HEK293 (cell line): ENCODE data around the gene ANO9.

Source experiments
- CTCF ChIA-PET: fragments of 350-600 bp; formaldehyde crosslinking; extraction: SDS; loops from one replicate; lab custom pipeline; 2021; ENCODE audit warnings: antibody characterized with exemption; lab: Yijun Ruan, JAX
- POLR2A ChIA-PET: fragments of 300-600 bp; formaldehyde crosslinking; extraction: SDS; loops from one replicate; lab custom pipeline; 2020; ENCODE audit warnings: antibody characterized with exemption, inconsistent platforms; lab: Yijun Ruan, JAX
- H3K27ac ChIP-seq: fragments of 200-500 bp; sonication (Bioruptor generic); 2 replicates; pipeline ENCODE4 v1.5.1; 2014; ENCODE audit warnings: low read depth, low read length, control low read depth, inconsistent platforms; ENCODE audit errors: extremely low read depth
- H3K36me3 ChIP-seq, 2 experiments: fragments of 200-500 bp in 1 of 2; sonication (Bioruptor generic) in 1 of 2; 1 replicate in 1 of 2; 2 replicates in 1 of 2; pipeline ENCODE4 v1.5.1; 2014 to 2017; ENCODE audit warnings: inconsistent platforms in 2 of 2, low read length in 2 of 2; ENCODE audit not compliant: control insufficient read depth in 2 of 2, insufficient read depth in 1 of 2
- H3K4me1 ChIP-seq: fragments of 200-500 bp; sonication (Bioruptor generic); 2 replicates; pipeline ENCODE4 v1.5.1; 2014; ENCODE audit warnings: mild to moderate bottlenecking, low read length, inconsistent platforms; ENCODE audit not compliant: control insufficient read depth, insufficient read depth
- H3K4me3 ChIP-seq: 2 replicates; pipeline ENCODE4 v1.5.1; 2011; ENCODE audit warnings: low read depth, mild to moderate bottlenecking, control low read depth, low read length, moderate library complexity
- H3K9me3 ChIP-seq: fragments of 200-500 bp; sonication (Bioruptor generic); 2 replicates; pipeline ENCODE4 v1.5.1; 2014; ENCODE audit warnings: low read depth, low read length, inconsistent platforms; ENCODE audit not compliant: control insufficient read depth, insufficient read depth
- GLI2 ChIP-seq: fragments of 450-650 bp; formaldehyde crosslinking; IDR thresholded peaks from 2 replicates; pipeline ENCODE4; 2017; ENCODE audit warnings: missing biosample characterization, missing genetic modification characterization, low read depth, borderline replicate concordance
- GLIS1 ChIP-seq: fragments of 450-650 bp; formaldehyde crosslinking; IDR thresholded peaks from 2 replicates; pipeline ENCODE4 v1.5.1; 2016; ENCODE audit warnings: missing biosample characterization, missing genetic modification characterization
- OSR2 ChIP-seq: fragments of 450-650 bp; formaldehyde crosslinking; IDR thresholded peaks from 2 replicates; pipeline ENCODE4 v1.5.1; 2016; ENCODE audit warnings: missing biosample characterization, missing genetic modification characterization
- REPIN1 ChIP-seq: fragments of 450-650 bp; formaldehyde crosslinking; IDR thresholded peaks from 2 replicates; pipeline ENCODE4 v1.5.1; 2017; ENCODE audit warnings: missing biosample characterization, missing genetic modification characterization, low read depth
- SCRT1 ChIP-seq: fragments of 450-650 bp; formaldehyde crosslinking; IDR thresholded peaks from 2 replicates; pipeline ENCODE4 v1.5.1; 2016; ENCODE audit warnings: missing biosample characterization, missing genetic modification characterization, borderline replicate concordance
- TCF7L2 ChIP-seq: IDR thresholded peaks from 2 replicates; pipeline ENCODE4 v1.6.1; 2011; ENCODE audit warnings: low read depth, mild to moderate bottlenecking, inconsistent platforms, low read length, moderate library complexity, borderline replicate concordance
- ZNF114 ChIP-seq: fragments of 450-650 bp; formaldehyde crosslinking; IDR thresholded peaks from 2 replicates; pipeline ENCODE4 v1.5.0; 2017; ENCODE audit warnings: missing biosample characterization, missing genetic modification characterization
- ZNF155 ChIP-seq: fragments of 450-650 bp; formaldehyde crosslinking; IDR thresholded peaks from 2 replicates; pipeline ENCODE4 v1.5.1; 2016; ENCODE audit warnings: missing biosample characterization, missing genetic modification characterization
- ZNF174 ChIP-seq: fragments of 450-650 bp; formaldehyde crosslinking; IDR thresholded peaks from 2 replicates; pipeline ENCODE4 v1.5.0; 2017; ENCODE audit warnings: missing biosample characterization, mild to moderate bottlenecking, missing genetic modification characterization
- ZNF248 ChIP-seq: fragments of 450-650 bp; formaldehyde crosslinking; IDR thresholded peaks from 2 replicates; pipeline ENCODE4 v1.5.1; 2017; ENCODE audit warnings: missing biosample characterization, missing genetic modification characterization
- ZNF354C ChIP-seq: fragments of 450-650 bp; formaldehyde crosslinking; IDR thresholded peaks from 2 replicates; pipeline ENCODE4 v1.5.1; 2016; ENCODE audit warnings: missing biosample characterization, missing genetic modification characterization, low read depth, borderline replicate concordance
- ZNF366 ChIP-seq: fragments of 450-650 bp; formaldehyde crosslinking; conservative IDR thresholded peaks from 2 replicates; pipeline ENCODE4 v1.5.1; 2016; ENCODE audit warnings: missing biosample characterization, missing genetic modification characterization
- ZNF473 ChIP-seq: fragments of 450-650 bp; formaldehyde crosslinking; IDR thresholded peaks from 2 replicates; pipeline ENCODE4 v1.5.1; 2017; ENCODE audit warnings: missing biosample characterization, missing genetic modification characterization
- ZNF560 ChIP-seq: fragments of 450-650 bp; formaldehyde crosslinking; IDR thresholded peaks from 2 replicates; pipeline ENCODE4 v1.5.1; 2017; ENCODE audit warnings: missing biosample characterization, missing genetic modification characterization, borderline replicate concordance
- ZNF596 ChIP-seq: fragments of 450-650 bp; IDR thresholded peaks from 2 replicates; pipeline ENCODE4 v1.5.0; 2018; ENCODE audit warnings: missing biosample characterization, mild to moderate bottlenecking, missing genetic modification characterization, moderate library complexity
- ZNF777 ChIP-seq: fragments of 450-650 bp; formaldehyde crosslinking; IDR thresholded peaks from 2 replicates; pipeline ENCODE4 v1.5.1; 2017; ENCODE audit warnings: missing biosample characterization, missing genetic modification characterization, borderline replicate concordance
- ZSCAN23 ChIP-seq: fragments of 450-650 bp; formaldehyde crosslinking; IDR thresholded peaks from 2 replicates; pipeline ENCODE4 v1.5.1; 2016; ENCODE audit warnings: missing biosample characterization, missing genetic modification characterization
- TF ChIP-seq, protein P1 (sequence below): fragments of 450-650 bp; IDR thresholded peaks from 2 replicates; pipeline ENCODE4 v1.5.1; 2018; ENCODE audit warnings: missing biosample characterization, missing genetic modification characterization
- TF ChIP-seq, protein P2 (sequence below): fragments of 450-650 bp; formaldehyde crosslinking; IDR thresholded peaks from 2 replicates; pipeline ENCODE4 v1.5.1; 2016; ENCODE audit warnings: missing biosample characterization, missing genetic modification characterization
- TF ChIP-seq, protein P3 (sequence below): fragments of 450-650 bp; formaldehyde crosslinking; IDR thresholded peaks from 2 replicates; pipeline ENCODE4 v1.5.1; 2017; ENCODE audit warnings: missing biosample characterization, missing genetic modification characterization
- TF ChIP-seq, protein P4 (sequence below): fragments of 450-650 bp; formaldehyde crosslinking; IDR thresholded peaks from 2 replicates; pipeline ENCODE4 v1.5.1; 2016; ENCODE audit warnings: missing biosample characterization, missing genetic modification characterization
- TF ChIP-seq, protein P5 (sequence below): fragments of 450-650 bp; formaldehyde crosslinking; IDR thresholded peaks from 2 replicates; pipeline ENCODE4 v1.5.1; 2016; ENCODE audit warnings: missing biosample characterization, missing genetic modification characterization
- TF ChIP-seq, protein P6 (sequence below): fragments of 450-650 bp; formaldehyde crosslinking; IDR thresholded peaks from 2 replicates; pipeline ENCODE4 v1.5.1; 2016; ENCODE audit warnings: missing biosample characterization, missing genetic modification characterization, low read depth

The ANO9 gene

DNA sequence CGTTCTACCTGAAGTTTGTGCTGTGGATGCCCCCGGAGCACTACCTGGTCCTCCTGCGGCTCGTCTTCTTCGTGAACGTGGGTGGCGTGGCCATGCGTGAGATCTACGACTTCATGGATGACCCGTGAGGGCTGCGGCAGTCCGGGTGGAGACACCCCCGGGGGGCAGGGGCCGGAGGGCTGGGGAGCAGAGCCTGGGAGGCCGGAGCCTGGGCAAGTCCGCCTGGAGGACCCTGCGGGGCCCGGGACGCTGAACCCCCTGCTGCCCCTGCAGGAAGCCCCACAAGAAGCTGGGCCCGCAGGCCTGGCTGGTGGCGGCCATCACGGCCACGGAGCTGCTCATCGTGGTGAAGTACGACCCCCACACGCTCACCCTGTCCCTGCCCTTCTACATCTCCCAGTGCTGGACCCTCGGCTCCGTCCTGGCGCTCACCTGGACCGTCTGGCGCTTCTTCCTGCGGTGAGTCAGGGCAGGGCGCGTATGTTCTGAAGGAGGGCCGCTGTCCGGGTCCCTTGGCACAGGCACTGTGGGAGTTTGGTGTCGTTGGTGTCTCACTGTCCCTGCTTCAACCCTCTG, 47.9 kb upstream of the ANO9 start:
- H3K9me3 ChIP-seq, result no peaks in the 10 kb centered on the region
- no peak overlapping the region for H3K4me3 ChIP-seq
- no peak overlapping the region for H3K27ac ChIP-seq
- TF ChIP-seq OSR2 (tag by site-specific recombination) (no peak), ZNF354C (tag by site-specific recombination) (no peak), ZNF366 (no peak), REPIN1 (tag by site-specific recombination) (no peak), SCRT1 (tag by site-specific recombination) (no peak), ZSCAN23 (no peak), ZNF596 (no peak), ZNF174 (tag by site-specific recombination) (no peak), ZNF777 (no peak)
- TF ChIP-seq, protein P1, sequence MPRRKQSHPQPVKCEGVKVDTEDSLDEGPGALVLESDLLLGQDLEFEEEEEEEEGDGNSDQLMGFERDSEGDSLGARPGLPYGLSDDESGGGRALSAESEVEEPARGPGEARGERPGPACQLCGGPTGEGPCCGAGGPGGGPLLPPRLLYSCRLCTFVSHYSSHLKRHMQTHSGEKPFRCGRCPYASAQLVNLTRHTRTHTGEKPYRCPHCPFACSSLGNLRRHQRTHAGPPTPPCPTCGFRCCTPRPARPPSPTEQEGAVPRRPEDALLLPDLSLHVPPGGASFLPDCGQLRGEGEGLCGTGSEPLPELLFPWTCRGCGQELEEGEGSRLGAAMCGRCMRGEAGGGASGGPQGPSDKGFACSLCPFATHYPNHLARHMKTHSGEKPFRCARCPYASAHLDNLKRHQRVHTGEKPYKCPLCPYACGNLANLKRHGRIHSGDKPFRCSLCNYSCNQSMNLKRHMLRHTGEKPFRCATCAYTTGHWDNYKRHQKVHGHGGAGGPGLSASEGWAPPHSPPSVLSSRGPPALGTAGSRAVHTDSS, result no peak
- TF ChIP-seq, protein P2, sequence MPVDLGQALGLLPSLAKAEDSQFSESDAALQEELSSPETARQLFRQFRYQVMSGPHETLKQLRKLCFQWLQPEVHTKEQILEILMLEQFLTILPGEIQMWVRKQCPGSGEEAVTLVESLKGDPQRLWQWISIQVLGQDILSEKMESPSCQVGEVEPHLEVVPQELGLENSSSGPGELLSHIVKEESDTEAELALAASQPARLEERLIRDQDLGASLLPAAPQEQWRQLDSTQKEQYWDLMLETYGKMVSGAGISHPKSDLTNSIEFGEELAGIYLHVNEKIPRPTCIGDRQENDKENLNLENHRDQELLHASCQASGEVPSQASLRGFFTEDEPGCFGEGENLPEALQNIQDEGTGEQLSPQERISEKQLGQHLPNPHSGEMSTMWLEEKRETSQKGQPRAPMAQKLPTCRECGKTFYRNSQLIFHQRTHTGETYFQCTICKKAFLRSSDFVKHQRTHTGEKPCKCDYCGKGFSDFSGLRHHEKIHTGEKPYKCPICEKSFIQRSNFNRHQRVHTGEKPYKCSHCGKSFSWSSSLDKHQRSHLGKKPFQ (tag by site-specific recombination), result no peak
- TF ChIP-seq, protein P3, sequence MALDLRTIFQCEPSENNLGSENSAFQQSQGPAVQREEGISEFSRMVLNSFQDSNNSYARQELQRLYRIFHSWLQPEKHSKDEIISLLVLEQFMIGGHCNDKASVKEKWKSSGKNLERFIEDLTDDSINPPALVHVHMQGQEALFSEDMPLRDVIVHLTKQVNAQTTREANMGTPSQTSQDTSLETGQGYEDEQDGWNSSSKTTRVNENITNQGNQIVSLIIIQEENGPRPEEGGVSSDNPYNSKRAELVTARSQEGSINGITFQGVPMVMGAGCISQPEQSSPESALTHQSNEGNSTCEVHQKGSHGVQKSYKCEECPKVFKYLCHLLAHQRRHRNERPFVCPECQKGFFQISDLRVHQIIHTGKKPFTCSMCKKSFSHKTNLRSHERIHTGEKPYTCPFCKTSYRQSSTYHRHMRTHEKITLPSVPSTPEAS (tag by site-specific recombination), result no peak
- TF ChIP-seq, protein P4, sequence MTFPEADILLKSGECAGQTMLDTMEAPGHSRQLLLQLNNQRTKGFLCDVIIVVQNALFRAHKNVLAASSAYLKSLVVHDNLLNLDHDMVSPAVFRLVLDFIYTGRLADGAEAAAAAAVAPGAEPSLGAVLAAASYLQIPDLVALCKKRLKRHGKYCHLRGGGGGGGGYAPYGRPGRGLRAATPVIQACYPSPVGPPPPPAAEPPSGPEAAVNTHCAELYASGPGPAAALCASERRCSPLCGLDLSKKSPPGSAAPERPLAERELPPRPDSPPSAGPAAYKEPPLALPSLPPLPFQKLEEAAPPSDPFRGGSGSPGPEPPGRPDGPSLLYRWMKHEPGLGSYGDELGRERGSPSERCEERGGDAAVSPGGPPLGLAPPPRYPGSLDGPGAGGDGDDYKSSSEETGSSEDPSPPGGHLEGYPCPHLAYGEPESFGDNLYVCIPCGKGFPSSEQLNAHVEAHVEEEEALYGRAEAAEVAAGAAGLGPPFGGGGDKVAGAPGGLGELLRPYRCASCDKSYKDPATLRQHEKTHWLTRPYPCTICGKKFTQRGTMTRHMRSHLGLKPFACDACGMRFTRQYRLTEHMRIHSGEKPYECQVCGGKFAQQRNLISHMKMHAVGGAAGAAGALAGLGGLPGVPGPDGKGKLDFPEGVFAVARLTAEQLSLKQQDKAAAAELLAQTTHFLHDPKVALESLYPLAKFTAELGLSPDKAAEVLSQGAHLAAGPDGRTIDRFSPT (tag by site-specific recombination), result no peak
- TF ChIP-seq, all 188 proteins: peak for 0
- H3K36me3 ChIP-seq, result peaks cover 0 to 57% of the 10 kb centered on the region in 2 experiments; a peak in 1 of 3 replicates
- no peaks in the 10 kb centered on the region for H3K4me1 ChIP-seq
- POLR2A ChIA-PET, result no interaction called here
- CTCF ChIA-PET, result no interaction called here

DNA sequence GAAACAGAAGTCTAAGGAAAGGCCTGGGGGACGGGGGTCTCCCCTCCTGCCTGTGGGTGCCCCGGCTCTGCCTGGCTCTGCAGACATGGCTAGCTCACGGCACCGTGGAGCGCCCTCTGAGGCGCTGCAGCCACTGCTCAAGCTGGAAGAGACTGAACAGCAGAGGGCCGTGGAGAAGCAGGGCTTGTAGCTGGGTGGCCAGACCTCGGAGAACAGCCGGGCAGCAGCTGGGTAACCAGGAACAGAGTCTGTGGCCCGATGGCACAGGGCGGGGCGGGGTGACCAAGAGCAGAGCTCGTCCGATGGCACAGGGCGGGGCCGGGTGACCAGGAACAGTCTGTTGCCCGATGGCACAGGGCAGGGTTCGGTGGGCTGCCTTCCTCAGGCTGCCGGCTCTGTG, 47.2 kb upstream of the ANO9 start:
- ChIA-PET POLR2A (no interaction called here), CTCF (no interaction called here)
- Histone ChIP-seq H3K9me3 (no peaks in the 10 kb centered on the region), H3K27ac (no peak overlapping the region), H3K4me3 (no peak overlapping the region), H3K4me1 (no peaks in the 10 kb centered on the region), H3K36me3 (peaks cover 0 to 50% of the 10 kb centered on the region in 2 experiments; a peak in 1 of 3 replicates)
- TF ChIP-seq, protein P5, sequence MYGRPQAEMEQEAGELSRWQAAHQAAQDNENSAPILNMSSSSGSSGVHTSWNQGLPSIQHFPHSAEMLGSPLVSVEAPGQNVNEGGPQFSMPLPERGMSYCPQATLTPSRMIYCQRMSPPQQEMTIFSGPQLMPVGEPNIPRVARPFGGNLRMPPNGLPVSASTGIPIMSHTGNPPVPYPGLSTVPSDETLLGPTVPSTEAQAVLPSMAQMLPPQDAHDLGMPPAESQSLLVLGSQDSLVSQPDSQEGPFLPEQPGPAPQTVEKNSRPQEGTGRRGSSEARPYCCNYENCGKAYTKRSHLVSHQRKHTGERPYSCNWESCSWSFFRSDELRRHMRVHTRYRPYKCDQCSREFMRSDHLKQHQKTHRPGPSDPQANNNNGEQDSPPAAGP (tag by site-specific recombination), result no peak
- TF ChIP-seq, protein P6, sequence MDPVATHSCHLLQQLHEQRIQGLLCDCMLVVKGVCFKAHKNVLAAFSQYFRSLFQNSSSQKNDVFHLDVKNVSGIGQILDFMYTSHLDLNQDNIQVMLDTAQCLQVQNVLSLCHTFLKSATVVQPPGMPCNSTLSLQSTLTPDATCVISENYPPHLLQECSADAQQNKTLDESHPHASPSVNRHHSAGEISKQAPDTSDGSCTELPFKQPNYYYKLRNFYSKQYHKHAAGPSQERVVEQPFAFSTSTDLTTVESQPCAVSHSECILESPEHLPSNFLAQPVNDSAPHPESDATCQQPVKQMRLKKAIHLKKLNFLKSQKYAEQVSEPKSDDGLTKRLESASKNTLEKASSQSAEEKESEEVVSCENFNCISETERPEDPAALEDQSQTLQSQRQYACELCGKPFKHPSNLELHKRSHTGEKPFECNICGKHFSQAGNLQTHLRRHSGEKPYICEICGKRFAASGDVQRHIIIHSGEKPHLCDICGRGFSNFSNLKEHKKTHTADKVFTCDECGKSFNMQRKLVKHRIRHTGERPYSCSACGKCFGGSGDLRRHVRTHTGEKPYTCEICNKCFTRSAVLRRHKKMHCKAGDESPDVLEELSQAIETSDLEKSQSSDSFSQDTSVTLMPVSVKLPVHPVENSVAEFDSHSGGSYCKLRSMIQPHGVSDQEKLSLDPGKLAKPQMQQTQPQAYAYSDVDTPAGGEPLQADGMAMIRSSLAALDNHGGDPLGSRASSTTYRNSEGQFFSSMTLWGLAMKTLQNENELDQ (tag by site-specific recombination), result no peak
- TF ChIP-seq, protein P4 (tag by site-specific recombination), result no peak
- TF ChIP-seq ZNF560 (tag by site-specific recombination), result no peak
- TF ChIP-seq ZNF114 (tag by site-specific recombination), result no peak
- no peak for TF ChIP-seq ZNF155 (tag by site-specific recombination)
- TF ChIP-seq ZNF248, result no peak
- no peak for TF ChIP-seq ZNF473
- TF ChIP-seq GLI2 (tag by site-specific recombination), result no peak
- no peak for TF ChIP-seq GLIS1
- TF ChIP-seq TCF7L2, result no peak
